PC-9 (cell line): Measurements from ENCODE around the gene CHRM1.

Experiments
- CTCF ChIP-seq: fragments of 200-600 bp; sonication (generic); conservative IDR thresholded peaks from 2 replicates; pipeline ENCODE4 v1.6.1; 2017; ENCODE audit warnings: mixed run types, antibody characterized with exemption, mild to moderate bottlenecking, moderate library complexity
- EZH2 ChIP-seq: fragments of 200-600 bp; sonication (generic); IDR thresholded peaks from 2 replicates; pipeline ENCODE4 v1.8.0; 2017; ENCODE audit warnings: antibody characterized with exemption, low read depth

DNA sequence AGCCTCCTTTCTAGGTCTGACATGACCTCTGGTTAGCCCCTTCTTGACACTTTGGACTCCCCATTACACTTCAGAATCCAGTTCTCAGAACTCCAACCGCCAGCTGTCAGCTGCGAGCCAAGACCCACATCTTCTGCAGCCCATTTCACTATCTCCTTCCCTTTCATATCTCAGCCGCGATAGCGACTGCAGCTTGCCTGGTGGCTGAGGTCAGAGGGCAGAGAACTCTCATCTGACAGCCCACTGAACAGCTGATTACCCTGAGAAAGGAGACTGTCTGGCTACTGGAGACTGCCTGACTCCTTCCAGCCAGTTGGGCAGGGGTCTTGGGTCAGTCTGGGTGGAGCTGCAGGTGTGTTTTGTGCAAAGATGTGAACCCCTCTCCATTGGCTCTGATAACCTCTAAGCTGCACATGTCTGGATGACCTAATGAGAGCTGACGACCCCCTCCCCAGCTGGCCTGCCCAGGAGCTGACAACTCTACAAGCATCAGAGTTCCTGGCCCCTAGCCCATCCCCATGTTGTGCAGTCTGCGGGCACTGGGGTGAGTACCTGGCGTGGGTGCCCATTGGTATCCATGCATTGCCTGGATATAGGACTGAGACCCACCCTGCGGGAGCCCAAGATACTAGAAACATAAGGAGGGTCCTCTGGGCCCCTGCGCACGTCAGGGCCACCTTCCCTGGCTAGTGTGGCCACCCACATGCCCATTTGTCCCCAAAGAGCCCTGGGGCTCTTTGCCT lies 1.1 kb downstream of the CHRM1 start:
- TF ChIP-seq CTCF (no peak), EZH2 (no peak)
